ENCODE results near the gene PSMG3.
"Not testable (repeated sequence)": the region's sequence is repeated elsewhere in the genome, so short reads cannot be mapped to it uniquely, and the experiment has no call there.

The PSMG3 gene

DNA sequence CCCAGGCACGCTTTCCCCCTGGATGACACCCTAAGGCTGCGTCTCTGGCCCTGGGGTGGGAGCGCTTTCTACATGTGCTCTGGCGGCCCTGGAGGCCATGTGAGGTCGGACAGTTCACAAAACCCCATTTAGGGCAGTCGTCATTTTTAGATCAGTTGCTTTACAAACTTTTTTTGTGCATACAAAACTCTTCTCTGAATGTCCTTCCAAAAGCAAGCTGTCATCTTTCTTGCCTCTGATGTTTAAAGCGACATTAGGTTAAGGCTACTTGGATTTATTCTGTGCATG lies 33.4 kb downstream of the PSMG3 start:
- DNase-seq (ENCODE audit: extremely low read depth in 1 of 2, low read depth in 1 of 2): no peak

DNA sequence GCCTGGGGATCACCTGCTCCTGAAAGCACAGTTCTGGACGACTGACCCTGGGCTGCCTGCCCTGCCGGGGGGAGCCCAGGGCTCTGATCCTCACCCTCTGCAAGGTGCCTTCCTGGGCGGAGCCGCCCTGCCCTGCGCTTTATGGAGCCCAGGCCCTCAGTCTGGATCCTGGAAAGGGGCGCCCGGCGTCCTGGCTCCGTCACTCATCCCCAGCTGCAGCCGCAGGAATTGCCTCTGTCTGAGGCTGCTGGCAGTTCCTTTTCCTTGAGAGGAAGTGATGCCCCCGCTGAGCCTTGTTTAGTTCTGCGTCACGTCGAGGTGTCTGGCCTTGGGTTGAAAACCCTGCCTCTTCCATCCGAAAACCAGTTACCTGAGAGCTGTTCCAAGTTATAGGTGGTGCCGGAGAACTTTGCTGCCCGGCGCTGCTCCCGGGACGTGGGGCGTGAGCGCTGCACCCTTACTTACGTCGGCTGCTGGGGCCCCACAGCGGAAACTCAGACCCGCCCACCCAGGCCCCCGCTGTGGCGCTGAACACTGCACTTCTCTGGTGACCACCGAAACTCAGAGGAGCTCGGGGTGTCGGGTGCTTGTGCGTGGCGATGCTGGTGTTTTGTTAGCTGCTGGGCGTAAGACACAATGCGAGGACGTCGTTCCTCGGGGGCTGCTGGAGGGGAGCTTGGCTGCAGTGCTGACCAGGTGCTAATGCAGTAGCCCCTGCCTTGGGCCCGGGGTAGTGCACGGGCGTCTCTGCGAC lies 34.0 kb downstream of the PSMG3 start:
- DNase-seq (ENCODE audit: extremely low read depth in 1 of 2, low read depth in 1 of 2): no peak

DNA sequence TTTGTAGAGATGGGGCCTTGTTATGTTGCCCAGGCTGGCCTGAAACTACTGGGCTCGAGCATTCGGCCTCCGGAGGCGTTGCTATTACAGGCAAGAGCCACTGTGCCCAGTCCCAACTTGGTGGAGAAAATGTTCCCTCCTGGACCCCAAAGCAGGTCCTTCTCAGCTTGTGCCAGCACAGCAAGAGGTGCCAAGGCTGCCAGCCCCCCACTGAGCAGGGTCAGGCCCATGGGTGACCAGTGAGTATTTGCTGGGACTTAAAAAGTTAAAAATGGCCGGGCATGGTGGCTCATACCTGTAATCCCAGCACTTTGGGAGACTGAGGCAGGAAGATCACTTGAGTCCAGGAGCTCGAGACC lies 34.8 kb downstream of the PSMG3 start:
- no peak for DNase-seq (ENCODE audit: extremely low read depth in 1 of 2, low read depth in 1 of 2)

DNA sequence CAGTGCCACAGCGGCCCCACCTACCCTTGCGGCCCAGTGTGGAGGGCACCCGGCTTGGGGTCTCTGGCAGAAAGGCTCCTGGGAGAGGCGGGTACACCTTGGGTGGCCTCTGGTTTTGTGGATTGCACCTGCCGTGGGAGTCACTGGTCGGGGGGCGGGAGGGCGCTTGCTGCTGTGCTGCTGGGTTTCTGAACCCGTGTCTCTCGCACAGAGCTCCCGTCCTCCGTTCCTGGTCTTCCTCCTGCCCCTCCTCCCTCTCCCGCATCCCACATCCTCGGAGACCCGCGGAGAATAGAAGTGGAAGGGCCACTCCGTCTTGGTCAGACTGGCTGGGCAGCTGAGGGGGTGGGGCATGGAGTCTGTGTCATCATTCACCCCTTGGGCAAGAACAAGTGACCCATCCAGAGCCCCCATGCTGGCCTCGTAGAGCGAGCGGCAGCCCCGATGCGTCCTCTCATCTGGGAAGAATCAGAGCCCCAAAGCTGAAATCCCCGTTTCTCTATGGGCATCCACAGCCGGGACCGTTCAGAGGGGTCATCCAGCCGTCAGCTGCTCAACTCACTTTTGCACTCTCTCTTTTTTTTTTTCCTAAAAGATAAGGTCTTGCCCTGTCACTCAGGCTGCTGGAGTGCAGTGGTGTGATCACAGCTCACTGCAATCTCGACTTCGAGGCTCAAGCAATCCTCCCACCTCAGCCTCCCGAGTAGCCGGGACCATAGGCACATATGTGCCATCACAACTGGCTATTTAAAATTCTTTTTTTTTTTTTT lies 35.3 kb downstream of the PSMG3 start:
- DNase-seq (ENCODE audit: extremely low read depth in 1 of 2, low read depth in 1 of 2): no peak

DNA sequence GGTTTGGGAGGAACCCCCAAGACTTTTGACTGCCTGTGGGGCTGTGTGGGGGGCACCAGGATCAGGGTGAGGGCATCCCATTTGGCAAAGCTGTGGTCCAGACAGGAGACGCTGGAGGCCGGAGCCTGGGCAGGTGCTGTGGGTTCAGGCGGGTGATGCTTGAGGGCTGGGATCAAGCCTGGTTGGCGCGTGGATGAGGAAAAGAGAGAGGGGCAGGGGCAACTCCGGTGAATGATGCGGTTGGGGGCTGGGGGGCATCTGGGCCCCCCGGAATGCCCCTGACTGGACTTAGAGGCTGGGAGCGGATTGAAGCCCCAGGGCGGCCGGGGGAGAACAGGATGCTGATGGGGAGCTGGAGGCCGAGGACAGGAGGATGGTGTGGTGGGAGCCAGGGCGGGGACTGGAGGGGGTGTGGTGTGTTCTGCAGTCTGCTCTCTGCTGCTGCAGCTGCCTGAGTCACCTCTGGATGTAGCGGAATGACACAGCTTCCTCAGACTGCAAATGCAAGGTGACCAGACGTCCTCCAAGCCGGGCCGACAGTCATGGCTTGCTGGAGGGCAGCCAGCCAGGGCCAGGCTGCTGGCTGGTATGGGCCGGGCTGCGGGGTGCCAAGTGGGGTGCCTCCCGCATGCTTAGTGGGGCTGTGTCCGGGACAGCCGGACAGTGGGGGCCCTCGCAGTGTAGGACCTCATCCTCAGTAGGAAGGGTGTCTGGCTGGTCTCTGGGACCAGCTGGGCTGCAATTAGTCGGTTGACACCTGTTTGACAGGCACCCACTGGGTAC lies 36.1 kb downstream of the PSMG3 start:
- peak; percentile 29 to 43 for DNase-seq (ENCODE audit: extremely low read depth in 1 of 2, low read depth in 1 of 2)

DNA sequence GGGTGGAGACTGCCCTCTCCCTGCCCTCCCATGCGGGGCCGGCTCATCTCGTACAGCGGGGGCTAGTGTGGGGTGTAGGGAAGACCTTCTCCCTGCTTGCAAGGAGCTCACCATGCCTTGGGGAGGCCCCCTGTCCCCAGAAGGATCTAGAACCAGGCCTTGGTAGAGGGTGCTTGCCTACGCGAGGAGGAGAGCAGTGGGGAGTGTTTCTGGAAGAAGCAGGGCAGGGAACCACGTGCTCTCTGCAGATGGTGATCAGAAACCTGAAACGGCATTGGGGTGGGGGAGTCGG lies 36.6 kb downstream of the PSMG3 start:
- no peak for DNase-seq (ENCODE audit: extremely low read depth in 1 of 2, low read depth in 1 of 2)

DNA sequence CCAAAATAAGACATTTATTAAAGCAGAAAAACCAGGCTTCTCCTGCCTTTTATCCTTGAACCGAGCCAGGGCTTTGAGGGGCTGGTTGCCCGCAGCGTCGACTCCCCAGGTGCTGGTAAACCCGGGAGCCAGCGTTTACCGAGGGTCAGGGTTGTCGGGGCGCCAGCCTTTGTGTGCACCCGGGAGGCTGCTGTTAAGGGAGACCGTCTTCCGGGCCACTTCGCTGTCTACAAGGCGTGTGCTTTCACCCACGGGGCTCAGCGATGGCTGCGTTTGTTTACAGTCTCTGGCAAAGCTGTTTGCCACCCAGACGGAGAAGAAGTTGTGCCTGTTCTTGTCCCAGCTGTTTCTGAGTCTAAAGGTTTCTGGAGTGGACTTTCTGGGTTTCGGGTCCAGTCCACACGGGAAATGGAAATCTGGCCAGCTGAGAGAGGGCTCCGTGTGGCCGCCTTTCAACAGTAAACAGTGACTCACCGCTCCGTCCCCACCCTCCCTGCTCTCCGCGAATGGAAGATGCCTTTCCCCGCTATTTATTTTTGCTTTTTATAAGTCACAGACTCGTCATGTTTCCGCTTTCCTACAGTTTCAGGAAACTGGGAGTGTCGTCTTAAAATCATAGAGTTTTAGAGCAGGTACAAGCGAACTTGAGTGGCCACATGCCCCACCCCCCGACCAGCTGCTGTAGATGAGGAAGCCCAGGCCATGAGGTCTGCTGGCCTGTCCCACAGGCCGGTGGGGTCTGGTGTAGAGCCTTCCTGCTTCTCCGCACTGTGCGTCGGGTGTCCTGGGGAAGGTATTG lies 37.2 kb downstream of the PSMG3 start:
- peak in 1 of 2 donors; percentile 24 for DNase-seq (ENCODE audit: extremely low read depth in 1 of 2, low read depth in 1 of 2)

DNA sequence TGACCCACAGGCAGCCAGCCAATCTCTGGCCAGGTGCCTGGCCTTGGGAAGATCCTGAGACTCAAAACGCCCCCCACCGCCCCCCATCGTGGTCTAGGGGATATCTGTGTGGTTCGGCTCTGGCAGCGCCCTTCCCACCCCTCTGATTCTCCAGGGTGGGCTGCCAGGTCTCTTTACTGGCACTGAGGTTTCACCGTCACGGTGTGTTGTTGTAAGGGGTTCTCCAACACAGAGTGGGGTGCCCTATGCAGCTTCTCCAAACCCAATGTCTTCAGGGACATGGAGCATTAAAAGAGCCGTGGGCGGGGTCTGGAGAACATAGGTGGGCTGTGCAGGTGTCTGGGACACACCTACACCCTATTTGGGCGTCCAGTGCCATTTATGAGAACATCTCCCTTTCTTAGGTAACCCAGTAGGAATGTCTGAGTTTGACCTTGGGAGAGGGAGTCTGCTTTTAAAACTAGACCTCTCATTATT lies 37.8 kb downstream of the PSMG3 start:
- DNase-seq (ENCODE audit: extremely low read depth in 1 of 2, low read depth in 1 of 2): no peak

DNA sequence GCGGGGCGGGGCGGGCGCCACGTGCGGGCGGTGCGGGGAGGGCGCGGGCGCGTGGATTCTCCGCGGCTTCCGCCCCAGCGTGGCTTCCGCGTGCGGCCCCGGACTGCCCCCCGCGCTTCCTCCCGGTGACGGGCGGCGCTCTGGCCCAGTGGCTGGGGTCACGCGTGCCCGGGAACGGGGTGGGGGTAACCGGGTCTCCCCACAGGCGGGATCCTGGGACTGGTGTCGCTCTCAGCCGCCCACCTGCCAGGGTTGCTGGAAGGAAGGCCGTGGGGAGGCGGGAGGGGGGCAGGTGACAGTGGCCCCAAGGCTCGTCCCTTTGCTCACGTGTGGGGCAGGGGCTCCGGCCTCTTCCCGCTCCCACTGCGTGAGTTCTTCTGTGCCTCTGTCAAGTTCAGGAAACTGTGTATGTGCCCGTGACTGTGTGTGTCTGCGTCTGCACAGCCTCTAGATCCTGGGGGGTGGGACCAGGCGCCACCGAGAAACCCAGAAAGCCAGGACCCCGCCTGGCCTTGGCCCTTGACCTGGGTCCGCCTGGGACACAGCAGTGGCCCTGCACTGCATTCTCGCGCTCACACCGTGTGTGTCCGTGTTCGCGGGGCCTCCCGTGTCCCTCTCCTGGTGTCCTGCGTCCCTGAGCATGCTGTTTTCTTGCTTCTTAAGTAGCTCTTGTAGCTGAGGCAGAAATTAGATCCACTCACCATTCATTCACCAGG lies 38.4 kb downstream of the PSMG3 start:
- no peak for DNase-seq (ENCODE audit: extremely low read depth in 1 of 2, low read depth in 1 of 2)

DNA sequence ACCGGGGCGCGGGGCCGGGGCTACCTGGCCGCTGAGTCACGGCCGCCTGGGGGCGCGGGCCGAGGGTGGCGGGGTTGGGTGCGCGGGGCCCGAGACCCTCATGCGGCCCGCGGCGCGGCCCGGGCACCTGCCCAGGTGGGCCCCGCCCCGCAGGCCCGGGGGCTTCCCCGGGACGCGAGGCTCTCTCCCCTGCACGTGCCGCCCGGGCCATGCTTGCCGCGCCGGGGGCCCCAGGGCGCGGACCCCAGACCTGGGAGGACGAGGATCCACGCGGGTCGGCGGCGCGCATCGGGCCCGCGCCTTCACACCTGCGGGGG lies 38.9 kb downstream of the PSMG3 start:
- DNase-seq (ENCODE audit: extremely low read depth in 1 of 2, low read depth in 1 of 2): no peak

DNA sequence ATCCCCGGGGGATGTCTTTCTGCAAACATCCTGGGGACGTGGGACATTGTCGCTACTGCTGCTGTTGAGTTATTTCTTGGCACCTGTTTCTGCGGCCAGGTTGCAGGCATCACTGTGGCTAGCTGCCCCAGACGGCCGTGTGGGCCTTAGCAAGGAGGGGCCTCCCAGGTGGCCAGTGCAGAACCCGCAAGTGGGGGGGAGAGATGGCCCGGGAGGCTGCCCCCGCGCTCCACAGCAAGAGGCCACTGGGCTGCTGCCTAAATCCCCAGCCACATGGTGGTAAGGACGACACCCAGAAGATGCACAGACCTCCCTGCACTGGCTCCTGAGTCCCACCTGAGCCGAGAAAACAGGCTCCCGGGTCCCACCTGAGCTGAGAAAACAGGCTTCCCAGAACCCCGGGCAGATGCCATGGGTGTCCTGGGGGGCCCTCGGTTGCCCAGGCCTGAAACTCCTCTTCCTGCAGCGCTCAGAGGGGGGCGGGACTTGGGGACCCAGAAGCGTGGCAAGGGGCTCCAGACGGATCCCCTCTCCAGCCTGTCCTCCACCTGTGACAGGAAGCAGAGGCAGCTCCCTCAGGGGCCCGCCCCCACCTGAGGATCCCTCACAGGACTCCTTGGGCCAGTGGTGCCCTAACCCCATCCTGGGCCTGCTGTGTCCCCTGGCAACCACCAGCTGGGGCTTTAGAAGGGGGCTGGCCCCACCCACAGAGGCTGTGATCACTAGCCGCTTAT lies 40.3 kb downstream of the PSMG3 start:
- no peak for DNase-seq (ENCODE audit: extremely low read depth in 1 of 2, low read depth in 1 of 2)

DNA sequence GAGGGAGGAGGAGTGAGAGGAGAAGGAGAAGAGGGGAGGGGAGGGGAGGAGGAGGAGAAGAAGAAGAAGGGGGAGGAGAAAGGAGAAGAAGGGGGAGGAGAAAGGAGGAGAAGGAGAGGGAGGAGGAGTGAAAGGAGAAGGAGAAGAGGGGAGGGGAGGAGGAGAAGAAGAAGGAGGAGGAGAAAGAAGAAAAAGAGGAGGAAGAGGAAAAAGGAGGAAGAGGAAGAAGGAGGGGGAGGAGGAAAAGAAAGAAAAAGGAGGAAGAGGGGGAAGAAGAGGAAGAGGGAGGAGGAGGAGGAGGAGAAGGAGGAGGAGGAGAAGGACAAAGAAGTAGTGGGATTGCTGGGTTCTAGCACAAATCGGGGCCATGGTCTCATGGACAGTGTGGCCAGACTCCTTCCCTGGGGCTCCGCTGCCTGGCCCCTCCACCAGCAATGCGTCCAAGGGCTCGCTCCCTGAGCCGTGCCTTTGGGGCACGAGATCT lies 43.5 kb downstream of the PSMG3 start:
- no peak for DNase-seq (ENCODE audit: extremely low read depth in 1 of 2, low read depth in 1 of 2)

DNA sequence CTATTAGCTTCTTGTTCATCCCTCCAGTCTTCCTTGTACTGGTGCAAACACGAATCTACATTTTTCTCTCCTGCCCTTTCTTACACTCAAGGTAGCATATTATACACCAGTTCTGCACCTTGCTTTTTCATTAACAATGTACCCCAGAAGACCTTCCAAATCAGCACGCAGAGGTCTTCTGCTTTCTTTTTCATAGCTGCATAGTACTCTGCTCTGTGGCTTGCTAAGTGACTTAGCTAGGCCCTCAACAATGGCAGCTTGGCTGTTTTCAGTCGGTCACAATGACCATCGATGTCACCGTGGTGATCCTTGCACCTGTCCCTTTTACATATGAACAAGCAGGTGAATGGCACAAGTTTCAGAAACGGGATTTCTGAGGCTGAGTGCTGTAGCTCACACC lies 44.4 kb downstream of the PSMG3 start:
- no peak for DNase-seq (ENCODE audit: extremely low read depth in 1 of 2, low read depth in 1 of 2)

DNA sequence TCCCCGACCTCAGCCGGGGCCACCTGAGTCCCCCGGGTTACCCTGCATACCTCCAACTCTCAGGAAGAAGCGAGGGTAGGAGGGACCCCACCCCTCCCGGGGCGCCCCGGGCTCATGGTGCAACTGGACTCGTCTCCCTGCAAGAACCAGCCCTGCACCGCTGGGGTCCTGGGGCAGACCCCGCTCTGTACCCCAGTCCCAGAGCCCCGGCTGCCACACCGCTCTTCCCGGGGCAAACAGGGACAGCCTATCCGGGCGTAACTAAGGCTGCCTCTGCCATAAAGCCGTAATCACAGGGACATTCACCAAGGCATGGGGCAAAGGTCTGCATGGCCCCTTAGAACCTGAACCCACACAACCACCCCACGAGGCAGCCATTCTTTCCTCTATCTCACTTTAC lies 46.0 kb downstream of the PSMG3 start:
- DNase-seq (ENCODE audit: extremely low read depth in 1 of 2, low read depth in 1 of 2): no peak

DNA sequence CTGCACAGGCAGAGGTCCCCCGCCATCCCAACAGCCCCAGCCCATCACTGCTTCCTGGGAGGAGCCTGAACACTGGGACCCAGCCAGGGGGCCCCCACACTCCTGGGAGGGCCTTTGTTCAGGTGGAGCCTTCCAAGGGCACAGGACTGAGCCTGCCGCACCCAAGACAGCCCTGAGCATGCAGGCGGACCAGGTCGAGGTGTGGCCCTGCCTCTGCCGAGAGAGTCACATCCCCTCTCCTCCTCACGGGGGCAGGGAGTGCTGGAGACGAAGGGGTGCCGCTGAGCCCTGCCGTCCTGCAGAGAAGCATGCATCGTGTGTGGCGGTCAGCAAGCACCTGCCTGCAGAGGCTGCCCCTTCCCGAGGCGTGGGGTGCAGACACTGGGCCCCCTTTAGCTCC lies 46.6 kb downstream of the PSMG3 start:
- DNase-seq (ENCODE audit: extremely low read depth in 1 of 2, low read depth in 1 of 2): no peak

DNA sequence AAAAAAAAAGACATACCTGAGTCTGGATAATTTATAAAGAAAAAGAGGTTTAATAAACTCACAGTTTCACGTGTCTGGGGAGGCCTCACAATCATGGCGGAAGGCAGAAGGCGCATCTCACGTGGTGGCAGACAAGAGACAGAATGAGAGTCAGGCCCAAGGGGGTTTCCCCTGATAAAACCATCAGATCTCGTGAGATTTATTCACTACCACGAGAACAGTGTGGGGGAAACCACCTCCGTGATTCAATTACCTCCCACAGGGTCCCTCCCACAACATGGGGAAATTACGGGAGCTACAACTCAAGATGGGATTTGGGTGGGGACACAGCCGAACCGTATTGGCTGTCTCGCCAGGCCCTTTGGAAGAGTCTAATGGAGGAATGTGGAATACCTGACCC lies 48.4 kb downstream of the PSMG3 start:
- DNase-seq (ENCODE audit: extremely low read depth in 1 of 2, low read depth in 1 of 2): no peak

DNA sequence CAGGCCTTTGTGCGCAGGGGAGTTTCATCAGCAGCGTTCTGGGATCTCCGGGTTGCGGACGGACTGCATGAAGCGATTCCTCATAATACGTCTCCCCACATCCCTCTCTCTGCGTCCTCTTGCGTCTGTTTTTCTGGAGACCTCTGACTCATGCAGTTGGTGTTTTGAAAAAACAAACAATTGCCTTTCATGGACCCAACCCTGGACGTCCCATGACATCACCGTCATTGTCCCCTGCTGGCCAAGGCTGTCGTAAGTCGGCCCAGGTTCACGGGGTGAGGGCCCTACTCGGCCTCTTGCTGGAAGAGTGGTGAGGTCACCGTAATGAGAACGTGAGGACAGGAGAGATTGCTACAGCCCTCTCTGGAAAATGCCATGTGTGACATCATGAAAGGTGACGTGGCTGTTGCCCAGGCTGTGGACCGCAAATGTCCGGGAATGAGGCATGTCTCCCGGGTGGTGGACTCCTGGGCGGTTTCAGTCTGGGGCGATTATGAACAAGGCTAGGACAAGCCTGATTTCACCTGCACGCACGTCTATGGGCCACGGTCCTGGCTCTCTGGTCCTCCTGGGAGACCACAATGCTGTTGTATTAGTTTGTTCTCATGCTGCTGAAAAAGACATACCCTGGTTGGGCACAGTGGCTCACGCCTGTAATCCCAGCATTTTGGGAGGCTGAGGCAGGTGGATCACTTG lies 49.1 kb downstream of the PSMG3 start:
- no peak for DNase-seq (ENCODE audit: extremely low read depth in 1 of 2, low read depth in 1 of 2)

DNA sequence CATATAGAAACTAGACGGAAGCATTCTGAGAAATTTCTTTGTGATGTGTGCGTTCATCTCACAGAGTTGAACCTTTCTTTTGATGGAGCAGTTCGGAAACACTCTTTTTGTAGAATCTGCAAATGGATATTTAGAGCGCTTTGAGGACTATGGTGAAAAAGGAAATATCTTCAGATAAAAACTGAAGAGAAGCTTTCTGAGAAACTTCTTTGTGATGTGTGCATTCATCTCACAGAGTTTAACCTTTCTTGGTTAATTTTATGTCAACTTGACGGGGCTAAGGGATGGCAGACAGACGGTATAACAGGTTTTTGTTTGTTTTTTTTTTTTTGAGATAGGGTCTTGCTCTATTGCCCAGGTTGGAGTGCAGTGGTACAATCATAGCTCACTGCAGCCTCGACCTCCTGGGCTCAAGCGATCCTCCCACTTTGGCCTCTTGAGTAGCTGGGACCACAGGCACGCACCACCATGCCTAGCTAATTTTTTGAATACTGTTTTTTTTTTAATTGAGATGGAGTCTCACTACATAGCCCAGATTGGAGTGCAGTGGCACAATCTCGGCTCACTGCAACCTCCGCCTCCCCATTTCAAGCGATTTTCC lies 50.4 kb downstream of the PSMG3 start:
- not testable (repeated sequence) for DNase-seq (ENCODE audit: extremely low read depth in 1 of 2, low read depth in 1 of 2)

Data from stimulated activated CD8-positive, alpha-beta memory T cell treated with anti-CD3 and anti-CD28 coated beads, Interleukin-7, amount 100 ng/mL, for 48 hours (primary cell).